Measurements from ENCODE around the gene TEX28. TPM values are rescaled to one million over a fixed set of nuclear protein-coding genes. Genes with fewer than 3 reads are reported as not detected.

Gene TEX28
- polyA plus RNA-seq (2012; ENCODE audit: insufficient read length, low read depth), result not detected

- no peak for TF ChIP-seq REST (IDR thresholded peaks at IDR 0.05; ENCODE audit: insufficient read depth in 1 of 2, low read depth in 2 of 2, low read length in 2 of 2)
- TF ChIP-seq SIN3A (IDR thresholded peaks at IDR 0.05; ENCODE audit: borderline replicate concordance, insufficient read depth, low read length), result no peak
- TF ChIP-seq TAF1 (IDR thresholded peaks at IDR 0.05; ENCODE audit: borderline replicate concordance, insufficient read depth, low read length), result no peak
- TF ChIP-seq FOXP2 (optimal IDR thresholded peaks at IDR 0.05; ENCODE audit: borderline replicate concordance, extremely low read depth, extremely low read length, insufficient read depth), result no peak
- TF ChIP-seq POLR2AphosphoS5 (IDR thresholded peaks at IDR 0.05; ENCODE audit: low read depth, low read length), result no peak
Measured at GRCh38 chrX:154294791-154295574, at the start of gene TEX28. Gene TEX28, minus strand, starts transcription at chrX:154295124. Its CDS starts 3,007 bp downstream, at chrX:154292117.

GRCh38 chrX:154334496-154334895, 39.6 kb upstream of the TEX28 start:
- TF ChIP-seq REST (IDR thresholded peaks at IDR 0.05; ENCODE audit: insufficient read depth in 1 of 2, low read depth in 2 of 2, low read length in 2 of 2) (no peak), FOXP2 (optimal IDR thresholded peaks at IDR 0.05; ENCODE audit: borderline replicate concordance, extremely low read depth, extremely low read length, insufficient read depth) (no peak), POLR2AphosphoS5 (IDR thresholded peaks at IDR 0.05; ENCODE audit: low read depth, low read length) (no peak), TAF1 (IDR thresholded peaks at IDR 0.05; ENCODE audit: borderline replicate concordance, insufficient read depth, low read length) (no peak)

GRCh38 chrX:154333837-154334271, 38.9 kb upstream of the TEX28 start:
- TF ChIP-seq REST (IDR thresholded peaks at IDR 0.05; ENCODE audit: insufficient read depth in 1 of 2, low read depth in 2 of 2, low read length in 2 of 2) (no peak), POLR2AphosphoS5 (IDR thresholded peaks at IDR 0.05; ENCODE audit: low read depth, low read length) (no peak), FOXP2 (optimal IDR thresholded peaks at IDR 0.05; ENCODE audit: borderline replicate concordance, extremely low read depth, extremely low read length, insufficient read depth) (no peak), SIN3A (IDR thresholded peaks at IDR 0.05; ENCODE audit: borderline replicate concordance, insufficient read depth, low read length) (no peak), TAF1 (IDR thresholded peaks at IDR 0.05; ENCODE audit: borderline replicate concordance, insufficient read depth, low read length) (no peak)

GRCh38 chrX:154333116-154333515, 38.2 kb upstream of the TEX28 start:
- TF ChIP-seq FOXP2 (optimal IDR thresholded peaks at IDR 0.05; ENCODE audit: borderline replicate concordance, extremely low read depth, extremely low read length, insufficient read depth) (no peak), SIN3A (IDR thresholded peaks at IDR 0.05; ENCODE audit: borderline replicate concordance, insufficient read depth, low read length) (no peak), REST (IDR thresholded peaks at IDR 0.05; ENCODE audit: insufficient read depth in 1 of 2, low read depth in 2 of 2, low read length in 2 of 2) (no peak), TAF1 (IDR thresholded peaks at IDR 0.05; ENCODE audit: borderline replicate concordance, insufficient read depth, low read length) (no peak), POLR2AphosphoS5 (IDR thresholded peaks at IDR 0.05; ENCODE audit: low read depth, low read length) (no peak)
